NB4 (cell line): ENCODE measurements around the gene RAP1B.
A peak's percentile ranks its signal among the peaks of the same experiment; 100 is the strongest.

ENCODE experiments used
- DNase-seq: peaks from one replicate; pipeline ENCODE4 v3.0.0; 2010; ENCODE audit warnings: low read depth
- H3K4me3 ChIP-seq: one replicate; pipeline ENCODE4 v1.5.1; 2011; ENCODE audit warnings: mild to moderate bottlenecking, low read depth, low read length, moderate library complexity
- MYC ChIP-seq: IDR thresholded peaks from 2 replicates; pipeline ENCODE4 v1.6.1; 2011; ENCODE audit warnings: low read depth, low read length
- POLR2A ChIP-seq: IDR thresholded peaks from 2 replicates; pipeline ENCODE4 v1.6.1; 2011; ENCODE audit warnings: mild to moderate bottlenecking; ENCODE audit not compliant: insufficient read length; ENCODE audit errors: extremely low read depth
- TF ChIP-seq, protein P1 (sequence below): IDR thresholded peaks from 2 replicates; pipeline ENCODE4 v1.6.1; 2011; ENCODE audit warnings: low read depth, low read length
- TF ChIP-seq, protein P2 (sequence below): IDR thresholded peaks from one replicate; pipeline ENCODE4 v1.5.1; 2012; ENCODE audit warnings: low read depth, low read length

Gene RAP1B

DNA sequence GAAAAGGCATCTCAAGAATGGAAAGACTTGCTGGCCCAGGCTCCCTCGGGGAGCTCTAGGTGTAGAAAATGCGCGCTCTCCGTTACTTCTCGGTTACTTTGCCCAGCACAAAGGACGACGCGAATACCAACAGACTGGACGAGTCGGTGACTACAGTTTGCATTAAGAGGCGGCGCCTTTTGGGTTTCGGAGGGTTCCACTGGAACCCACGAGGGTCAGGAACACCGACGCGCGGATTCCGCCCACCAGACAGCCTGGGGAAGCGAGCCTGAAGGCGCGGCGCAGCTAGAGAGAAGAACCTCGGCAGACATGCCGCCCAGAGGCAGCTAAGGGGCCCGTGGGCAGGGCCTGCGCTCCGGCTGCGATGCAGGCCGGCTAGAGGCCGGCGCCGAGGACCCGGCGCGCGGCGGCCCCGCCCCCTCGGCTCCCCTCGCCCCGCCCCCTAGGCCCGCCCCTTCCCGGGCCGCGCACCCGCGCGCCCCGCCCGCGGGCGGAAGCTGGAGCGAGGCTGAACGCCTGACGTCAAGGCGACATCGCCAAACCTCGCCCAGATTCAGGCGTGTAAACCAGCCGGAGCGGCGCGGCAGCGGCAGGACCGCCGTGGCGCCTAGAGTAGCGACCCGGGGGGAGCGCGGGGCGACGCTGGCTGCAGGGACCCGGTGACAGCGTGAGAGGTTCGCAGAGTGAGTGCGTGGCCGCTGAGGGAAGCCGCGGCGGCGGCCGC is at the start of gene RAP1B:
RAP1B (plus strand) TSS at position 530 of the 724 bp plus-strand sequence. CDS start 37,826 bp downstream, outside the sequence.
- peak; percentile 92 for DNase-seq
- TF ChIP-seq, protein P1, sequence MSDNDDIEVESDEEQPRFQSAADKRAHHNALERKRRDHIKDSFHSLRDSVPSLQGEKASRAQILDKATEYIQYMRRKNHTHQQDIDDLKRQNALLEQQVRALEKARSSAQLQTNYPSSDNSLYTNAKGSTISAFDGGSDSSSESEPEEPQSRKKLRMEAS = no peak
- peak; percentile 93 for TF ChIP-seq POLR2A
- TF ChIP-seq MYC = peak; percentile 54
- TF ChIP-seq, protein P2, sequence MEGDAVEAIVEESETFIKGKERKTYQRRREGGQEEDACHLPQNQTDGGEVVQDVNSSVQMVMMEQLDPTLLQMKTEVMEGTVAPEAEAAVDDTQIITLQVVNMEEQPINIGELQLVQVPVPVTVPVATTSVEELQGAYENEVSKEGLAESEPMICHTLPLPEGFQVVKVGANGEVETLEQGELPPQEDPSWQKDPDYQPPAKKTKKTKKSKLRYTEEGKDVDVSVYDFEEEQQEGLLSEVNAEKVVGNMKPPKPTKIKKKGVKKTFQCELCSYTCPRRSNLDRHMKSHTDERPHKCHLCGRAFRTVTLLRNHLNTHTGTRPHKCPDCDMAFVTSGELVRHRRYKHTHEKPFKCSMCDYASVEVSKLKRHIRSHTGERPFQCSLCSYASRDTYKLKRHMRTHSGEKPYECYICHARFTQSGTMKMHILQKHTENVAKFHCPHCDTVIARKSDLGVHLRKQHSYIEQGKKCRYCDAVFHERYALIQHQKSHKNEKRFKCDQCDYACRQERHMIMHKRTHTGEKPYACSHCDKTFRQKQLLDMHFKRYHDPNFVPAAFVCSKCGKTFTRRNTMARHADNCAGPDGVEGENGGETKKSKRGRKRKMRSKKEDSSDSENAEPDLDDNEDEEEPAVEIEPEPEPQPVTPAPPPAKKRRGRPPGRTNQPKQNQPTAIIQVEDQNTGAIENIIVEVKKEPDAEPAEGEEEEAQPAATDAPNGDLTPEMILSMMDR = no peak

DNA sequence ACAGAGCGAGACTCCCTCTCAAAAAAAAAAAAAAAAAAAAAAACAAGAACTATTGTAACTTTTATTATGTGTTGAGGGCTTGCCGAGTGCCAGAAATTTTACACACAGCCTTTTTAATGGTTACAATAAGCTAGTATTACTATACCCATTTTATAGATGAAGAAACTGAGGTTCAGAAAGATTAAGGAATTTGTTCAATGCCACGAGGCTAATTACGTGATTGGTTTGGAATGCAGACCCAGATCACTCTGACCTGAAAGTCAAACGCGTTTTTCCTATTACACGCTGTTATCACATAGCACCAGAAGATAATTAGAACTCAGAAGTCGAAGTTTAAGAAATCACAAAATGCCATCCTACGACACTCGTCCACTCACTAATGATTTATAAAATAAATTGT is 48.9 kb upstream of the RAP1B start:
- H3K4me3 ChIP-seq = no peak overlapping the region
- TF ChIP-seq, protein P2 = no peak
- TF ChIP-seq POLR2A (no peak), MYC (no peak)
- TF ChIP-seq, protein P1 = no peak
- no peak for DNase-seq

More for the DNA sequence above, at the start of gene RAP1B:
- H3K4me3 ChIP-seq = peak within 1 kb of the TSS; percentile 98

DNA sequence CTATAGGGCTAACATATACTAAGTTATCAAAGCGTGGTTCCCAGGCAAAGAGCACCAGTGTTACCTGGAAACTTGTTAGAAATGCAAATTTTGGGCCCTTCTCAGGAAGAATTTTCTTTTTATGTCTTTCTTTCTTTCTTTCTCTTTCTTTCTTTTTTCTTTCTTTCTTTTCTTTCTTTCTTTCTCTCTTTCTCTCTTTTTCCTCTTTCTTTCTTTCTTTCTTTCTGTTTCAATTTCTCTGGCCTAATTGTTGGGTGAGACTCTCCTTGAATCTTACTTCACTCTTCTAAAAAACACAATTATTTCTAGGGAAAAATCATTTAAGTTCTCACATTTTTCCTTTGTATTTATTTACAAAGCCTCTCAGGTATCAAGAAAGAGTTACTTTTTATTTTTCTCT is 46.5 kb upstream of the RAP1B start:
- DNase-seq = no peak
- no peak overlapping the region for H3K4me3 ChIP-seq
- TF ChIP-seq, protein P1 = no peak
- TF ChIP-seq POLR2A (no peak), MYC (no peak)
- TF ChIP-seq, protein P2 = no peak

DNA sequence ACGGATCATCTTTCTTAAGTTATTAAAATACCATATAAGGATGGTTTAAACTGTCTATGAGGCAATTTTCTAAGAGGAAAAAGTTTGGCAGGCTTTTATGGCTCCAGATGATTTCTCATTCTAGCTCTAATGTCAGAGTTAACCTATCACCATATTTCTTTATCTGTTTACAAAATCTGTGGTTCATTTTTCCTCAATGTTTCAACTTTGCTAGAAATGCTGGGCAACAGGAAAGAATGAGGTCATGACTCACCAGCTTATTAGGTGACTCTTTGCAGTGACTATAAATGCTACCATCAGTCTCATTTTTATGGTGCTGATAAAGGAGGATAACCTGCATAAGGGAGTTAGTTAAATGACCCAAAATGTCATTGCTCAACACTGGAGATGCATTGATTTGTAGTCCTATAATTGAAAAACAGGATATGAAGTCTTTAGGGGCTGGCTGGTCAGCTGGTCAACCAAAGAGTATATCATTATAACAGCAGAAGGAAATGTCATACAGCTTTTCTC is 45.3 kb upstream of the RAP1B start:
- H3K4me3 ChIP-seq = no peak overlapping the region
- DNase-seq = peak; percentile 76
- TF ChIP-seq, protein P2 = no peak
- no peak for TF ChIP-seq MYC
- TF ChIP-seq, protein P1 = no peak
- no peak for TF ChIP-seq POLR2A

DNA sequence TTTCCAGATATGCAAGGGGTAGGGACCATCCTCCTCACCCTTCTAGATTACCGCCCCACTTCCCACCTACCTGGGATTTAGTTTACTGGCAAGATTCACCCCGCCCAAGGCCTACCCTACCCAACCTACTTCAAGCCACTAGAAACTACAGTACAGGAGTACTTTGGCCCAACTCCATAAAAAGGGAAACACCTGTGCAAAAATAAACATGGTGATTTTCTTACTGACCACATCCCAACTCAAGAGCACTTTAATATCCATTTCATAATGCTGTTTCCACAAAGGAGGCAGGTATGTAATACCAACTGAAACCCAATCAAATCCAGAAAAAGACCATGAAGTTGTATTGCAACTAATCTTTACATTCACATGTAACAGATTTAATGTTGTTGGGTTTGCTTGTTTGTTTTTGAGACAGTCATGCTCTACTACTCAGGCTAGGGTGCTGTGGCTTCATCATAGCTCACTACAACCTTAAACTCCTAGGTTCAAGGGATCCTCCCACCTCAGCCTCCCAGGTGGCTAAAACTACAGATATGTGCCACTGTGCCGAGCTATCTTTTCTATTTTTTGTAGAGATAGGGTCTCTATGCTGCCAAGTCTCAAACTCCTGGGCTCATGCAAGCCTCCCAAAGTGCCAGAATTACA is 41.7 kb upstream of the RAP1B start:
- no peak overlapping the region for H3K4me3 ChIP-seq
- no peak for DNase-seq
- TF ChIP-seq, protein P2 = no peak
- TF ChIP-seq POLR2A (no peak), MYC (no peak)
- TF ChIP-seq, protein P1 = no peak
